HepG2 (cell line): ENCODE measurements around the gene CNP. TPM values are rescaled to one million over a fixed set of nuclear protein-coding genes. Genes with fewer than 3 reads are reported as not detected.

Experiments used
- ATAC-seq: fragments of 200-7000 bp; cut with Tn5 transposase; 3 replicates; pipeline ENCODE4 v1.9.1; 2020; ENCODE audit warnings: mild to moderate bottlenecking, moderate library complexity
- BruUV-seq: library from RNA; stranded (reverse); fragments of 400-500 nt; replicated peaks from 2 replicates; lab custom pipeline; 2021; lab: Mats Ljungman, UMichigan
- CTCF ChIA-PET: fragments of 300-600 bp; formaldehyde crosslinking; extraction: SDS; loops from one replicate; lab custom pipeline; 2021; ENCODE audit warnings: low total read pairs, inconsistent platforms, low intra/inter-chr PET ratio; lab: Yijun Ruan, JAX
- POLR2A ChIA-PET: fragments of 350-600 bp; sonication (Branson Sonifier 250); formaldehyde crosslinking; loops from one replicate; lab custom pipeline; 2020; ENCODE audit warnings: antibody characterized with exemption, inconsistent platforms; lab: Yijun Ruan, JAX
- DNase-seq: peaks from one replicate; pipeline ENCODE4 v3.0.0-alpha.2; 2015; ENCODE audit warnings: low spot score
- FAIRE-seq: peaks from 3 replicates; lab custom pipeline; 2011; peaks lifted over from hg19 to GRCh38; lab: Jason Lieb, UNC
- H2AFZ ChIP-seq: one replicate; pipeline ENCODE4 v1.6.1; 2011; ENCODE audit warnings: low read length, inconsistent platforms
- H3K27ac ChIP-seq: fragments of 300-600 bp; 3 replicates; pipeline ENCODE4 v1.8.0; 2011; ENCODE audit warnings: mixed run types, mild to moderate bottlenecking, mixed read lengths, low read length, inconsistent platforms; ENCODE audit not compliant: insufficient read depth; ENCODE audit errors: extremely low read length
- H3K27me3 ChIP-seq, 2 experiments: fragments of 200-600 bp in 1 of 2; 2 replicates in 1 of 2; 3 replicates in 1 of 2; pipeline versions ENCODE4 v1.6.0 to v1.8.0; 2011; ENCODE audit warnings: low read length in 2 of 2, mild to moderate bottlenecking in 2 of 2, moderate library complexity in 2 of 2, inconsistent platforms in 1 of 2; ENCODE audit not compliant: insufficient read depth in 2 of 2, control insufficient read depth in 1 of 2
- H3K36me3 ChIP-seq, 2 experiments: fragments of 200-600 bp in 1 of 2; replicated peaks in 1 of 2; 2 replicates in 1 of 2; 3 replicates in 1 of 2; pipeline versions ENCODE4 v1.5.1 to v1.8.0; 2011; ENCODE audit warnings: low read length in 2 of 2, inconsistent platforms in 1 of 2; ENCODE audit not compliant: insufficient read depth in 2 of 2, control insufficient read depth in 1 of 2
- H3K4me1 ChIP-seq: 2 replicates; pipeline ENCODE4 v1.5.1; 2012; ENCODE audit warnings: low read length, inconsistent platforms; ENCODE audit not compliant: insufficient read depth
- H3K4me2 ChIP-seq: 2 replicates; pipeline ENCODE4 v1.6.0; 2011; ENCODE audit warnings: low read depth, low read length, inconsistent platforms
- H3K4me3 ChIP-seq, 3 experiments: fragments of 200-600 bp in 1 of 3; sonication (generic), shearing (Covaris generic) in 1 of 3; replicated peaks in 1 of 3; 2 replicates each; pipeline ENCODE4 v1.5.1; 2011 to 2016; ENCODE audit warnings: low read length in 3 of 3, inconsistent platforms in 2 of 3, low read depth in 2 of 3, mild to moderate bottlenecking in 2 of 3, control low read depth in 1 of 3, mixed read lengths in 1 of 3; ENCODE audit not compliant: insufficient read depth in 1 of 3
- H3K79me2 ChIP-seq: one replicate; pipeline ENCODE4 v1.6.1; 2011; ENCODE audit warnings: low read length, inconsistent platforms; ENCODE audit not compliant: insufficient read depth
- H3K9ac ChIP-seq: 2 replicates; pipeline ENCODE4 v1.6.0; 2011; ENCODE audit warnings: mild to moderate bottlenecking, low read depth, low read length, inconsistent platforms; ENCODE audit not compliant: insufficient read depth
- H3K9me3 ChIP-seq: 2 replicates; pipeline ENCODE4 v1.5.1; 2012; ENCODE audit warnings: mild to moderate bottlenecking, low read length
- H4K20me1 ChIP-seq: 2 replicates; pipeline ENCODE4 v1.6.0; 2011; ENCODE audit warnings: inconsistent platforms, mild to moderate bottlenecking, low read length, moderate library complexity; ENCODE audit not compliant: insufficient read depth
- ARNT ChIP-seq: fragments of 450-650 bp; IDR thresholded peaks from 2 replicates; pipeline ENCODE4 v1.6.1; 2017
- MIER2 ChIP-seq: IDR thresholded peaks from 2 replicates; pipeline ENCODE4 v1.6.1; 2016; ENCODE audit warnings: missing biosample characterization, missing genetic modification reagents
- RFX1 ChIP-seq: fragments of 450-650 bp; IDR thresholded peaks from 2 replicates; pipeline ENCODE4 v1.6.1; 2017
- SCMH1 ChIP-seq: sonication (generic); formaldehyde crosslinking; IDR thresholded peaks from 2 replicates; pipeline ENCODE4 v1.9.0; 2021; ENCODE audit warnings: missing genetic modification reagents, mild to moderate bottlenecking, borderline replicate concordance
- TSC22D2 ChIP-seq: sonication (generic); formaldehyde crosslinking; IDR thresholded peaks from 2 replicates; pipeline ENCODE4 v1.5.1; 2020; ENCODE audit warnings: missing genetic modification reagents, mild to moderate bottlenecking, borderline replicate concordance
- ZFP36 ChIP-seq: fragments of 150-350 bp; IDR thresholded peaks from 2 replicates; pipeline ENCODE4 v1.6.1; 2018; ENCODE audit warnings: borderline replicate concordance, low read length, low read depth; ENCODE audit not compliant: partially characterized antibody
- ZNF205 ChIP-seq: IDR thresholded peaks from 2 replicates; pipeline ENCODE4 v1.6.1; 2018; ENCODE audit warnings: missing biosample characterization, missing genetic modification reagents
- ZNF251 ChIP-seq: sonication (generic); formaldehyde crosslinking; IDR thresholded peaks from 2 replicates; pipeline ENCODE4 v1.9.0; 2021; ENCODE audit warnings: mild to moderate bottlenecking, missing genetic modification reagents
- ZNF274 ChIP-seq: sonication (generic); formaldehyde crosslinking; IDR thresholded peaks from 2 replicates; pipeline ENCODE4 v1.5.1; 2020; ENCODE audit warnings: mild to moderate bottlenecking, missing genetic modification reagents
- ZNF350 ChIP-seq: sonication (generic); formaldehyde crosslinking; IDR thresholded peaks from 2 replicates; pipeline ENCODE4 v1.4.0; 2020; ENCODE audit warnings: mild to moderate bottlenecking, low read depth, missing genetic modification reagents, borderline replicate concordance
- ZNF383 ChIP-seq: sonication (generic); formaldehyde crosslinking; IDR thresholded peaks from 2 replicates; pipeline ENCODE4 v1.4.0; 2020; ENCODE audit warnings: missing genetic modification reagents, mild to moderate bottlenecking, borderline replicate concordance
- ZNF547 ChIP-seq: sonication (generic); formaldehyde crosslinking; IDR thresholded peaks from 2 replicates; pipeline ENCODE4 v1.5.1; 2020; ENCODE audit warnings: mild to moderate bottlenecking, missing genetic modification reagents
- ZNF564 ChIP-seq: sonication (generic); formaldehyde crosslinking; IDR thresholded peaks from 2 replicates; pipeline ENCODE4 v1.8.1; 2023; ENCODE audit warnings: mild to moderate bottlenecking, missing genetic modification reagents
- ZNF775 ChIP-seq: sonication (generic); formaldehyde crosslinking; IDR thresholded peaks from 2 replicates; pipeline ENCODE4 v1.4.0; 2020; ENCODE audit warnings: missing genetic modification reagents, mild to moderate bottlenecking, moderate library complexity, borderline replicate concordance
- WGBS: methylation state at CpG from one replicate; pipeline ENCODE4 v1.1.6; 2017; ENCODE audit warnings: low lambda C conversion rate; 5-methylcytosine and 5-hydroxymethylcytosine counted together
- in situ Hi-C: cut with HindIII; loops from 2 replicates; pipeline ENCODE4 v1.10.0; 2017; ENCODE audit warnings: low pct_unique_long_range_greater_than_20kb; ENCODE audit not compliant: extremely low pct_ligation_motif_present
- intact Hi-C: fragments of 100-400 bp; cut with micrococcal nuclease; formaldehyde crosslinking; loops from one replicate; pipeline ENCODE4 v1.10.0; 2022; ENCODE audit not compliant: unreplicated experiment
- polyA plus RNA-seq, 8 experiments: library from polyadenylated mRNA; depleted of rRNA in 3 of 8; stranded (reverse) in 7 of 8; unstranded in 1 of 8; fragments of >200 nt; fragmentation: Illumina TruSeq in 4 of 8; extraction: Trizol in 4 of 8; gene quantifications; 2 replicates each; pipeline versions ENCODE4 v1.2.1 to v1.2.3, GENCODE V29; 2011 to 2016; ENCODE audit warnings: low read depth in 4 of 8, missing spikeins in 1 of 8, mixed read lengths in 1 of 8; ENCODE audit not compliant: insufficient read depth in 1 of 8
- total RNA-seq, 5 experiments: library from RNA; depleted of rRNA; stranded (reverse); fragments of >200 nt; fragmentation: Illumina TruSeq; extraction: Trizol; gene quantifications; 2 replicates each; pipeline ENCODE4 v1.2.3, GENCODE V29; 2016; ENCODE audit warnings: low read depth in 1 of 5
- TF ChIP-seq, protein P1 (sequence below): sonication (generic); formaldehyde crosslinking; IDR thresholded peaks from 2 replicates; pipeline ENCODE4 v1.9.0; 2021; ENCODE audit warnings: missing genetic modification reagents, borderline replicate concordance
- TF ChIP-seq, protein P2 (sequence below): sonication (generic); formaldehyde crosslinking; IDR thresholded peaks from 2 replicates; pipeline ENCODE4 v1.5.1; 2020; ENCODE audit warnings: missing genetic modification reagents, mild to moderate bottlenecking, borderline replicate concordance
- TF ChIP-seq, protein P3 (sequence below), 2 experiments: fragments of 450-650 bp in 1 of 2; sonication (generic) in 1 of 2; formaldehyde crosslinking; IDR thresholded peaks; 2 replicates each; pipeline versions ENCODE4 v1.5.0 to v1.8.0; 2020 to 2022; ENCODE audit warnings: mild to moderate bottlenecking in 1 of 2, missing genetic modification reagents in 1 of 2

The CNP gene
- total and polyA plus RNA-seq, 2 of the 13 experiments (the other 11 are each of a cell fraction or from before 2014, with no cell fraction given): 97.2 to 161 TPM

DNA sequence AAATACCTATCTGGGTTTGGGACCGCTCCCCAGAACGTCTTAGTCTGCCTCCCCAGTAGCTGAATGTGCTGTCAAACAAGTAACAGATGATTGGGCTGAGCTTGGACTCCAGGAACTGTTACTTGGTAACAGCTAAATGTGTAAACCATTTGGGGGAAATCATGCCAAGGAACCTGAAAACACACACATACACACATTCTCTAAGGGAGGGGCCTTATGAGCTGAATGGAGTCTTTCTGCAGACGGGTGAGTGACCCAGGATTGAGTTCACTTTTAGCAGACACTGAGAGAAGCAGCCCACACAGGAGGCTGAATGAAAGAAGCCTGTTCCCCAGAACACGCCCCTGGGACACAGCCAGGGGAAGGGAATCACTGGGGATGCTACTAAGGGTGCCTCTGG, 49.4 kb upstream of the CNP start (continued):
- TF ChIP-seq ZNF350 (CRISPR knock-in tag): no peak
- 0 out of 2 replicates have a peak, but pooled peaks have one; percentile 48 for TF ChIP-seq MIER2 (CRISPR knock-in tag)
- 0 out of 2 replicates have a peak, but pooled peaks have one; percentile 37 for TF ChIP-seq TSC22D2 (CRISPR knock-in tag)
- peak; percentile 22; the same call in 1 of the 2 replicates for TF ChIP-seq ZNF274 (CRISPR knock-in tag)
- 0 out of 2 replicates have a peak, but pooled peaks have one; percentile 39 for TF ChIP-seq ZNF547
- 0 out of 2 replicates have a peak, but pooled peaks have one; percentile 45 for TF ChIP-seq ZNF251 (CRISPR knock-in tag)
- TF ChIP-seq SCMH1 (CRISPR knock-in tag): no peak
- 0 out of 2 replicates have a peak, but pooled peaks have one; percentile 24 for TF ChIP-seq ZNF205 (CRISPR knock-in tag)

DNA sequence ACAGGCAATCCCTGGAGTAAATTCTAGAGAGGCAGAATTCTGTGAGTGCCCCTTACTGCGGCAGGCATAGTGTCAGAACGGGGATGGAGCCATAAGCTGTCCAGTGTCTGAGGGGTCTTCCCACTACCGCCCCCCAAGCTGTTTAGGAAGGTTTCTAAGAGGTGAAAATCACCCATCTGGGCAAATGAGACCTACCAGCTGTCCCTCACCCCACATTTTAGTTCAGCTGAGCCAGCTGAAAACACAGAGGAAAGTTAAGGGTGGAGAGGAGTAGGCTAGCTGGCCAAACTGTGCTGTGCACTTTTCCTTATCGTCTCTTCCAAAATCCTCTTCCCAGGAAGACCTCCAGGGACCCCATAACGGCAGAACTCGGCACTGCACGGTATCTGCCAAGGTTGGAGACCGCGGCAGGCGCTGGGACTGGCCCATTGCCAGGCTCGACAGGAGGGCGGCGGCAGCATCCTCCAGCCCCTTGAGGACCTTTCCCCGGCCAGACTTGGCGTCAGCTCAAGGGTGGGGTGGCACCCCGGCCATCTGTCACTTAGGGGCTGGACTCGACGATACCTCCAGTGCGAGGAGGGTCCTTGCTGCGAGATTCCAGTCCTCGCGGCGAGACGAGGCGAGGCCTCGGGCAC, 48.8 kb upstream of the CNP start:
- Histone ChIP-seq H2AFZ (no peak overlapping the region), H3K4me2 (peak overlapping the region; percentile 93), H4K20me1 (peaks cover 43% of the 10 kb centered on the region), H3K36me3 (peaks cover 4 to 15% of the 10 kb centered on the region in 2 experiments; a peak in 4 of 5 replicates), H3K9ac (peak overlapping the region; percentile 91), H3K27ac (peak overlapping the region; percentile 74), H3K4me3 (peak overlapping the region; percentile 96 to 98 (median 97)), H3K4me1 (peaks cover 78% of the 10 kb centered on the region), H3K27me3 (no peaks in the 10 kb centered on the region; a peak in 1 of 5 replicates), H3K9me3 (no peaks in the 10 kb centered on the region), H3K79me2 (peaks cover 57% of the 10 kb centered on the region)
- peak; percentile 8 for ATAC-seq
- intact Hi-C loops (loop anchor here (5.0 kb wide), 1 partner anchor 40 kb away; no protein-coding TSS in a partner anchor), in situ Hi-C loops (no loop called here)
- CTCF ChIA-PET: no interaction called here
- POLR2A ChIA-PET: interaction anchor here (1.0 to 4.3 kb wide), 17 partner anchors 9 to 229 kb away, joined by 3 to 72 read pairs (median 10); partner anchors contain the start of genes CNP, DNAJC7, EIF1 and FKBP10
- no peak for FAIRE-seq
- 3% methylated on average over 24 of the region's 26 CpGs for WGBS
- BruUV-seq: no TSS peak
- no peak for DNase-seq
- no peak for TF ChIP-seq ZNF775 (CRISPR knock-in tag)
- TF ChIP-seq ZNF383 (CRISPR knock-in tag): no peak
- TF ChIP-seq, protein P1, sequence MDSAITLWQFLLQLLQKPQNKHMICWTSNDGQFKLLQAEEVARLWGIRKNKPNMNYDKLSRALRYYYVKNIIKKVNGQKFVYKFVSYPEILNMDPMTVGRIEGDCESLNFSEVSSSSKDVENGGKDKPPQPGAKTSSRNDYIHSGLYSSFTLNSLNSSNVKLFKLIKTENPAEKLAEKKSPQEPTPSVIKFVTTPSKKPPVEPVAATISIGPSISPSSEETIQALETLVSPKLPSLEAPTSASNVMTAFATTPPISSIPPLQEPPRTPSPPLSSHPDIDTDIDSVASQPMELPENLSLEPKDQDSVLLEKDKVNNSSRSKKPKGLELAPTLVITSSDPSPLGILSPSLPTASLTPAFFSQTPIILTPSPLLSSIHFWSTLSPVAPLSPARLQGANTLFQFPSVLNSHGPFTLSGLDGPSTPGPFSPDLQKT: no peak
- no peak for TF ChIP-seq ZFP36
- no peak for TF ChIP-seq RFX1
- TF ChIP-seq ZNF564 (CRISPR knock-in tag): no peak
- TF ChIP-seq, protein P2, sequence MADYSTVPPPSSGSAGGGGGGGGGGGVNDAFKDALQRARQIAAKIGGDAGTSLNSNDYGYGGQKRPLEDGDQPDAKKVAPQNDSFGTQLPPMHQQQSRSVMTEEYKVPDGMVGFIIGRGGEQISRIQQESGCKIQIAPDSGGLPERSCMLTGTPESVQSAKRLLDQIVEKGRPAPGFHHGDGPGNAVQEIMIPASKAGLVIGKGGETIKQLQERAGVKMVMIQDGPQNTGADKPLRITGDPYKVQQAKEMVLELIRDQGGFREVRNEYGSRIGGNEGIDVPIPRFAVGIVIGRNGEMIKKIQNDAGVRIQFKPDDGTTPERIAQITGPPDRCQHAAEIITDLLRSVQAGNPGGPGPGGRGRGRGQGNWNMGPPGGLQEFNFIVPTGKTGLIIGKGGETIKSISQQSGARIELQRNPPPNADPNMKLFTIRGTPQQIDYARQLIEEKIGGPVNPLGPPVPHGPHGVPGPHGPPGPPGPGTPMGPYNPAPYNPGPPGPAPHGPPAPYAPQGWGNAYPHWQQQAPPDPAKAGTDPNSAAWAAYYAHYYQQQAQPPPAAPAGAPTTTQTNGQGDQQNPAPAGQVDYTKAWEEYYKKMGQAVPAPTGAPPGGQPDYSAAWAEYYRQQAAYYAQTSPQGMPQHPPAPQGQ: no peak
- TF ChIP-seq, protein P3, sequence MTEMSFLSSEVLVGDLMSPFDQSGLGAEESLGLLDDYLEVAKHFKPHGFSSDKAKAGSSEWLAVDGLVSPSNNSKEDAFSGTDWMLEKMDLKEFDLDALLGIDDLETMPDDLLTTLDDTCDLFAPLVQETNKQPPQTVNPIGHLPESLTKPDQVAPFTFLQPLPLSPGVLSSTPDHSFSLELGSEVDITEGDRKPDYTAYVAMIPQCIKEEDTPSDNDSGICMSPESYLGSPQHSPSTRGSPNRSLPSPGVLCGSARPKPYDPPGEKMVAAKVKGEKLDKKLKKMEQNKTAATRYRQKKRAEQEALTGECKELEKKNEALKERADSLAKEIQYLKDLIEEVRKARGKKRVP (CRISPR knock-in tag; IDR thresholded peaks at IDR 0.05): no peak
- no peak for TF ChIP-seq ARNT
